Esophagus squamous epithelium (tissue), 5 donors: ENCODE data around the gene OR1F1. TPM values are rescaled to one million over a fixed set of nuclear protein-coding genes. Genes with fewer than 3 reads are reported as not detected.

Source experiments
- DNase-seq: peaks from one replicate; lab custom pipeline; 2025; lab: John Stamatoyannopoulos, UW
- H3K27ac ChIP-seq, 4 donors: fragments of 200-600 bp; sonication (generic); one replicate each; pipeline ENCODE4 v1.5.1; 2016 to 2019; ENCODE audit warnings: mild to moderate bottlenecking in 1 of 4
- H3K27me3 ChIP-seq, 4 donors: fragments of 200-600 bp; sonication (generic); 1 replicate in 3 of 4; 2 replicates in 1 of 4; pipeline versions ENCODE4 v1.5.1 to v1.6.0; 2017 to 2021; ENCODE audit warnings: antibody characterized with exemption in 1 of 4
- H3K36me3 ChIP-seq, 3 donors: fragments of 200-600 bp; sonication (generic); one replicate each; pipeline ENCODE4 v1.5.1; 2016 to 2019
- H3K4me1 ChIP-seq, 3 donors: fragments of 200-600 bp; sonication (generic); one replicate each; pipeline ENCODE4 v1.5.1; 2017 to 2019
- H3K4me3 ChIP-seq, 4 donors: fragments of 200-600 bp; sonication (generic); 1 replicate in 3 of 4; 2 replicates in 1 of 4; pipeline ENCODE4 v1.5.1; 2016 to 2019; ENCODE audit warnings: mild to moderate bottlenecking in 2 of 4, moderate library complexity in 1 of 4
- H3K9me3 ChIP-seq, 3 donors: fragments of 200-600 bp; sonication (generic); one replicate each; pipeline ENCODE4 v1.5.1; 2016 to 2019
- CTCF ChIP-seq, 6 experiments: fragments of 450-650 bp in 4 of 6; fragments of 200-600 bp in 2 of 6; sonication (generic) in 2 of 6; IDR thresholded peaks; one replicate each; pipeline ENCODE4 v1.5.1; 2016 to 2019; ENCODE audit warnings: antibody characterized with exemption in 6 of 6, mild to moderate bottlenecking in 4 of 6, moderate library complexity in 4 of 6
- POLR2A ChIP-seq, 4 donors: fragments of 450-650 bp; IDR thresholded peaks; one replicate each; pipeline ENCODE4 v1.6.1; 2017; ENCODE audit warnings: antibody characterized with exemption in 4 of 4, mild to moderate bottlenecking in 4 of 4, moderate library complexity in 3 of 4
- WGBS, 2 donors: methylation state at CpG; one replicate each; pipeline ENCODE4 v1.1.5; 2018; 5-methylcytosine and 5-hydroxymethylcytosine counted together
- intact Hi-C: fragments of 100-400 bp; cut with DNase I; formaldehyde crosslinking; loops from one replicate; pipeline ENCODE4 v1.15.0; 2022
- total RNA-seq, 4 donors: library from RNA; depleted of rRNA; stranded (reverse); fragments of >200 nt; gene quantifications; one replicate each; pipeline ENCODE4 v1.1.0, GENCODE V29; 2016
- donor health status: DM: yes; HTN: yes; CAD: no.

The OR1F1 gene
- total RNA-seq, 4 donors from 2014 or later: not detected

GRCh38 chr16:3215601-3216262 lies 27.7 kb downstream of the OR1F1 start:
- Histone ChIP-seq H3K27me3 (no peaks in the 10 kb centered on the region), H3K36me3 (no peaks in the 10 kb centered on the region), H3K4me3 (no peak overlapping the region), H3K4me1 (no peaks in the 10 kb centered on the region), H3K9me3 (peaks cover 0 to 16% (median 7%) of the 10 kb centered on the region in 3 donors), H3K27ac (peak overlapping the region in 1 of 4 donors; percentile 16)
- DNase-seq: no peak
- whole genome bisulfite sequencing, 2 donors: 67 to 76% methylated on average over 11 of the region's 11 CpGs
- intact Hi-C loops: no loop called here
- TF ChIP-seq CTCF (IDR thresholded peaks at IDR 0.05) (no peak), POLR2A (IDR thresholded peaks at IDR 0.05) (no peak)

GRCh38 chr16:3216263-3216640 lies 28.2 kb downstream of the OR1F1 start:
- Histone ChIP-seq H3K36me3 (no peaks in the 10 kb centered on the region), H3K27me3 (no peaks in the 10 kb centered on the region), H3K9me3 (peaks cover 0 to 22% (median 12%) of the 10 kb centered on the region in 3 donors), H3K4me3 (no peak overlapping the region), H3K4me1 (no peaks in the 10 kb centered on the region), H3K27ac (no peak overlapping the region)
- DNase-seq: no peak
- TF ChIP-seq CTCF (IDR thresholded peaks at IDR 0.05): no peak
- no peak for TF ChIP-seq POLR2A (IDR thresholded peaks at IDR 0.05)
- intact Hi-C loops: no loop called here
- WGBS, 2 donors: 45 to 56% methylated on average over 3 of the region's 3 CpGs

GRCh38 chr16:3220839-3221238 lies 32.8 kb downstream of the OR1F1 start:
- Histone ChIP-seq H3K4me1 (no peaks in the 10 kb centered on the region), H3K9me3 (peaks cover 0 to 66% (median 55%) of the 10 kb centered on the region in 3 donors), H3K27me3 (no peaks in the 10 kb centered on the region), H3K4me3 (no peak overlapping the region), H3K36me3 (peaks cover 0 to 39% (median 18%) of the 10 kb centered on the region in 3 donors), H3K27ac (no peak overlapping the region)
- 78 to 83% methylated on average over 8 to 9 of the region's 10 CpGs for WGBS, 2 donors
- intact Hi-C loops: no loop called here
- TF ChIP-seq POLR2A (IDR thresholded peaks at IDR 0.05): no peak
- no peak for TF ChIP-seq CTCF (IDR thresholded peaks at IDR 0.05)
- DNase-seq: no peak

GRCh38 chr16:3223913-3224515 lies 36.0 kb downstream of the OR1F1 start:
- peak overlapping the region in 1 of 4 donors; percentile 0 for H3K4me3 ChIP-seq
- DNase-seq: no peak
- 96 to 97% methylated on average over 9 to 10 of the region's 10 CpGs for WGBS, 2 donors
- H3K4me1 ChIP-seq: no peaks in the 10 kb centered on the region
- intact Hi-C loops: no loop called here
- no peaks in the 10 kb centered on the region for H3K27me3 ChIP-seq
- peaks cover 11 to 71% (median 18%) of the 10 kb centered on the region in 3 donors for H3K36me3 ChIP-seq
- peaks cover 0 to 98% (median 62%) of the 10 kb centered on the region in 3 donors for H3K9me3 ChIP-seq
- TF ChIP-seq CTCF (IDR thresholded peaks at IDR 0.05) (no peak), POLR2A (IDR thresholded peaks at IDR 0.05) (no peak)
- no peak overlapping the region for H3K27ac ChIP-seq

- Histone ChIP-seq H3K4me1 (peaks cover 7 to 20% (median 8%) of the 10 kb centered on the region in 3 donors), H3K27me3 (no peaks in the 10 kb centered on the region), H3K4me3 (peak overlapping the region; percentile 63 to 93 (median 87)), H3K27ac (peak overlapping the region; percentile 86 to 98 (median 97)), H3K9me3 (peaks cover 0 to 15% (median under 1%) of the 10 kb centered on the region in 3 donors), H3K36me3 (peaks cover 4 to 41% (median 22%) of the 10 kb centered on the region in 3 donors)
- WGBS, 2 donors: 2 to 5% methylated on average over 8 to 11 of the region's 18 CpGs
- intact Hi-C loops: no loop called here
- DNase-seq: no peak
- no peak for TF ChIP-seq CTCF (IDR thresholded peaks at IDR 0.05)
- TF ChIP-seq POLR2A (IDR thresholded peaks at IDR 0.05): no peak
These were observed 46.5 kb downstream of the OR1F1 start for GRCh38 chr16:3234543-3234856.
